ENCODE measurements around the gene TRIM17. TPM values are rescaled to one million over a fixed set of nuclear protein-coding genes. Genes with fewer than 3 reads are reported as not detected.

TRIM17 gene
- total RNA-seq, 1 experiment from 2014 or later = 55.5 TPM

- Histone ChIP-seq H3K9me3 (ENCODE audit: insufficient read depth, low read depth) (no peaks in the 10 kb centered on the region), H3K79me2 (ENCODE audit: low read depth) (no peaks in the 10 kb centered on the region), H3K4me2 (no peak overlapping the region), H3K36me3 (ENCODE audit: low read depth) (no peaks in the 10 kb centered on the region), H3K4me3 (no peak overlapping the region), H4K20me1 (ENCODE audit: insufficient read depth) (no peaks in the 10 kb centered on the region), H3K4me1 (replicated peaks; ENCODE audit: insufficient read depth) (no peaks in the 10 kb centered on the region), H2AFZ (no peak overlapping the region), H3K27ac (no peak overlapping the region), H3K27me3 (ENCODE audit: insufficient read depth, low read depth) (no peaks in the 10 kb centered on the region), H3F3A (ENCODE audit: insufficient read depth, low read depth) (no peaks in the 10 kb centered on the region), H3K9me2 (ENCODE audit: insufficient read depth) (no peaks in the 10 kb centered on the region)
- POLR2A ChIA-PET (ENCODE audit: unreplicated experiment) = interaction anchor here (0.6 kb wide), 1 partner anchor 52 kb away, joined by 4 read pairs; no protein-coding TSS in a partner anchor
- no peak for TF ChIP-seq CTCF (conservative IDR thresholded peaks at IDR 0.05)
- TF ChIP-seq EZH2 (IDR thresholded peaks at IDR 0.05; ENCODE audit: low read depth) = no peak
- BruUV-seq (replicated peaks) = no TSS peak
- intact Hi-C loops (cut with micrococcal nuclease; ENCODE audit: unreplicated experiment) = no loop called here
- CTCF ChIA-PET = no interaction called here
- no peak for DNase-seq
These were observed 56.8 kb downstream of the TRIM17 start for GRCh38 chr1:228359613-228360532.

GRCh38 chr1:228358764-228359612 lies 57.7 kb downstream of the TRIM17 start:
- no peak overlapping the region for H2AFZ ChIP-seq
- ChIA-PET POLR2A (ENCODE audit: unreplicated experiment) (no interaction called here), CTCF (no interaction called here)
- H3K36me3 ChIP-seq (ENCODE audit: low read depth) = no peaks in the 10 kb centered on the region
- no peaks in the 10 kb centered on the region for H3K27me3 ChIP-seq (ENCODE audit: insufficient read depth, low read depth)
- intact Hi-C loops (cut with micrococcal nuclease; ENCODE audit: unreplicated experiment) = no loop called here
- no peaks in the 10 kb centered on the region for H4K20me1 ChIP-seq (ENCODE audit: insufficient read depth)
- TF ChIP-seq EZH2 (IDR thresholded peaks at IDR 0.05; ENCODE audit: low read depth) (no peak), CTCF (conservative IDR thresholded peaks at IDR 0.05) (no peak)
- no peaks in the 10 kb centered on the region for H3K9me3 ChIP-seq (ENCODE audit: insufficient read depth, low read depth)
- H3K4me3 ChIP-seq = no peak overlapping the region
- no TSS peak for BruUV-seq (replicated peaks)
- H3K4me1 ChIP-seq (replicated peaks; ENCODE audit: insufficient read depth) = no peaks in the 10 kb centered on the region
- H3K9me2 ChIP-seq (ENCODE audit: insufficient read depth) = no peaks in the 10 kb centered on the region
- no peak overlapping the region for H3K27ac ChIP-seq
- no peaks in the 10 kb centered on the region for H3K79me2 ChIP-seq (ENCODE audit: low read depth)
- no peak overlapping the region for H3K4me2 ChIP-seq
- H3F3A ChIP-seq (ENCODE audit: insufficient read depth, low read depth) = no peaks in the 10 kb centered on the region
- DNase-seq = no peak

GRCh38 chr1:228358039-228358763 lies 58.5 kb downstream of the TRIM17 start:
- H3K9me3 ChIP-seq (ENCODE audit: insufficient read depth, low read depth) = no peaks in the 10 kb centered on the region
- CTCF ChIA-PET = no interaction called here
- no peak overlapping the region for H3K27ac ChIP-seq
- no peak overlapping the region for H3K4me2 ChIP-seq
- no peaks in the 10 kb centered on the region for H3K27me3 ChIP-seq (ENCODE audit: insufficient read depth, low read depth)
- no TSS peak for BruUV-seq (replicated peaks)
- TF ChIP-seq CTCF (conservative IDR thresholded peaks at IDR 0.05) (no peak), EZH2 (IDR thresholded peaks at IDR 0.05; ENCODE audit: low read depth) (no peak)
- no peak overlapping the region for H3K4me3 ChIP-seq
- no peaks in the 10 kb centered on the region for H3K79me2 ChIP-seq (ENCODE audit: low read depth)
- no peaks in the 10 kb centered on the region for H3K4me1 ChIP-seq (replicated peaks; ENCODE audit: insufficient read depth)
- H4K20me1 ChIP-seq (ENCODE audit: insufficient read depth) = no peaks in the 10 kb centered on the region
- no peak overlapping the region for H2AFZ ChIP-seq
- POLR2A ChIA-PET (ENCODE audit: unreplicated experiment) = no interaction called here
- no peaks in the 10 kb centered on the region for H3K9me2 ChIP-seq (ENCODE audit: insufficient read depth)
- no peaks in the 10 kb centered on the region for H3F3A ChIP-seq (ENCODE audit: insufficient read depth, low read depth)
- DNase-seq = no peak
- intact Hi-C loops (cut with micrococcal nuclease; ENCODE audit: unreplicated experiment) = no loop called here
- no peaks in the 10 kb centered on the region for H3K36me3 ChIP-seq (ENCODE audit: low read depth)
